HG03060 (cell line): ENCODE data around the gene PRC1.
A peak's percentile ranks its signal among the peaks of the same experiment; 100 is the strongest.
"Not testable (repeated sequence)": the region's sequence is repeated elsewhere in the genome, so short reads cannot be mapped to it uniquely, and the experiment has no call there.

Source experiments
- ATAC-seq: cut with Tn5 transposase; IDR thresholded peaks from one replicate; pipeline ENCODE4 v1.9.1; 2021; ENCODE audit warnings: low read depth, moderate number of reproducible peaks; ENCODE audit not compliant: unreplicated experiment

Gene PRC1

DNA sequence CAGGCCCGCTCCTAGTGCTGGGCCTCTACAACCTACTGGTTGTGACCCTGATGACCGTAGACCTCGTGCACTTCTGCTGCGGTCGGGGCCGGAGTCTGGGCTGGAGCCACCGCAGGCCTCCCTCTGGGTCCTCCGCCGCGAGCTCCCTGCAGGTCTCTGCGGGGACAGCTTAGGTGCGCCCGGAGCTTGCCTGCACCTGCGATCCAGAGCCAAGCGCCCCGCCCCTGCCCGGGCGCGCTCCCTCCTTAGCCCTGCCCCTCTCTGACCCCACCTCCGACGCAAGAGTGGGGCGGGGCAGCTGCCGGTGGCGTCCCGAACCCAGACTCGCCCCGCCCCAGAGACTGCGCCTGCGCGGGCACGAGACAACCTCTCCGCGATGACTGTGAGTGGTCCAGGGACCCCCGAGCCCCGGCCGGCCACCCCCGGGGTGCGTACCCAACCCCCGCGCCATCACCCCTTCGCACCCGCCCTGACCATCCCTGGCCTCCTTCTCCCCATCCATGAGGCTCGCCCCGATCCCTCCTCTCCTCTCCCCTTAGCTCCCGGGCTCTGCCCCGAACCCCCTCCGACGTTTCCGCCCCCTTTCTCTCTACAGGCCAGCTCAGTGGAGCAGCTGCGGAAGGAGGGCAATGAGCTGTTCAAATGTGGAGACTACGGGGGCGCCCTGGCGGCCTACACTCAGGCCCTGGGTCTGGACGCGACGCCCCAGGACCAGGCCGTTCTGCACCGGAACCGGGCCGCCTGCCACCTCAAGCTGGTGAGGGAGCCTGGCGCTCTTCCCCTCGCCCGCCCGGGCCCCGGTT, 59.2 kb downstream of the PRC1 start, which contains the start of gene UNC45A:
Gene UNC45A (plus strand): TSS at position 337 of the 803 bp plus-strand sequence. CDS start 40 bp downstream, at position 377.
- peak; percentile 34 for ATAC-seq

DNA sequence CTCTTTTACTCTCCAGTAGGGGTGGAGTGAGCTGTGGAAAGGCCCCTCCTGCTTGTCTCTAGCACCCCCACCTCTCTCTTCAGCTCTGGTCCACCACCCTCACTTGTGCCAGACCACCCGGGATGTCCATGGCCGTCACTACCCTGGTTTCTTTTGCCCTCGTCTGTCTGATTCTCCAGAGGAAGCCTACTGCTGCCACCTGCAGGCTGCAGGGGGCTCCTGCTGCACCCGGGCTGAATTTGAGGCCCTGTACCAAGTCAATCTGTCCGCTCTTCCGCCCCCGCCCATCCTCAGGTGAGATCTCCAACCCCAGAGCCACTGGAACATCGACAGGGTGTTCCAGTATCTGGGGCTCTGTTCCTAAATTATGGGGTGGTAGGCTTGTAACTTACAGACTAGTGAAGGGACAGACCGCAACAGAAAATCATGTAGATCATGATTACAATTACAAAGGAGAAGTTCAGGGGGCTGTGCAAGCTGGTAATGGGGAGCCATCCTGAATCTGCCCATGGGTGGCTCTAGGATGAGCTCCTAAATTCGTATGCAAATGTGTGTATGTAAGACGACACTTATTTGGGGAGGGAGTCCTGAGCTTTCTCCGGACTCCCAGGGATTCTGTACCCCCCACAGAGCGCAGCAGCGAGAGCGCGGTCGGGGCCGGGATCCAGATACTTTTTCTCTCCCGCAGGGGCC, 59.9 kb downstream of the PRC1 start:
- no peak for ATAC-seq

DNA sequence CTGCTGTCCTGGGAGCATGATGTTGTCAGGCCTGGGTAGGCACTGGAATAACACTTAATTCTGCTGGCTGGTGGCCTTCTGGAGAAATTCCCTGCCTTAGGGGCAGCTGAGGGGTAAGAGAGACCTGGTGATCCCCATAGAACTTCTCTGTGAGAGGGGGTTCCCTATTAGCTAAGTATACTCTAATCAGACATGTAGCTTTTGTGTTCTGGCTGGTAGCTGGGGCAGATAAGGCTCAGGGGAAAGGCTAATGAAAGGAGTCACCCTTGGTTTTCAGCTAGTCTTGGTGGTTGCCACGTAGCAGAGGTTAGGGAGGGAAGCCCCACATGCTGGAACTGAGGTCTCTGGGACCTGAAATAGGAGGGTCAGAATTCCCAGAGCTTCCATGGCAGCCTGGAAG, 61.0 kb downstream of the PRC1 start:
- ATAC-seq, result no peak

DNA sequence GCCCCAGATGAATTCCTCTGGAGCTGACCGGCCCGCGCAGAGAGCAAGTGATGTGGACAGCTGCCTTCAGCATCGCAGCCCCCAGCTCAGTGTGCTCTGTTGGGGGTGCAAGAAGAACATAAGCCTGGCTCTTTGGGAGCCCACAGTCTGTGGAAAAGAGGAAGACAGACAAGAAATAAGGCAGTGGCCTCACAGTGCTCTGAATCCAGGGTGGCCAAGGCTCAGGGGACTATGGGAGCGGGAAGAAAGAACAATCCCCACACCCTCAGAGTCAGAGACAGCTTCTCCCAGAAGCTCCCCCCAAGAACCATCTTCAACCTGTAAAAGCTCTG, 61.7 kb downstream of the PRC1 start:
- ATAC-seq, result no peak

DNA sequence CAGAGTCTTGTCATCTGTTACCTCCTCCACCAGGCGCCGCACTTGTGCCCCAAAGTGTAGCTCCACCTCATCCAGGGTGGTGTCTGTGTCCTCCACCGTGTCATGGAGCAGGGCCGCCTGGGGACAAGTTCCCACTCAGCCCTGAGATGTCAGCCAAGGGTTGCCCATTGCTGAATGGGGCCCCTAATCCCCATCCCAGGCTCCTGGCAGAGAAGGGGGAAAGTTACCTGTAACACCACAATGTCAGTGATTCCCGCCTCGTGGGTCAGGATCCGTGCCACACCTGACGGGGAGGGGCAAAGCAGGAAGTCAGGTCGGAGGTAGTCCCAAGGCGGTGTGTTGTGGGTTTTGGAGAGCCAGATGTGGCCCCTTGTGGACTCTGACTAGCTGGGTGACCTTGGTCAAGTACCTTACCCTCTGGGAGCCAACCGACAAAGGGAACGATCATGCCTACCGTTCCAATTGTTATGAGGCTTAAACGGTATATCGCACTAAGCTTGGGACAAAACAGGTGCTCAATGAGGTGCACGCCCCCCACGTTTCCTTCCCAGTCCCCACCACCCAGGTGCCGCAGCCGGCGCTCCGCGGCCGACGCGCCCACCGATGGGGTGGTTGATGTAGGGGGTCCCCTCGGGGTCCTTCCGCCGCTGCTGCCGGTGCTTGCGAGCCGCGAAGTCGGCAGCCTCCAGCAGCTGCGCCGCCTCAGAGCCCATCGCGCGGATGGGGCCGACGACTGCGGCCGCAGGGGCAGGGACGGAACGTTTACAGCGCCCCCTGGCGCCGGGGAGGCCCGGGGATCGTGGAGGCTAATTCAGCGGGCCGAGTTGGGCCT, 62.3 kb downstream of the PRC1 start, which contains the start of gene HDDC3:
Gene HDDC3 (minus strand): TSS at position 722 of the 832 bp plus-strand sequence. CDS start 9 bp downstream, at position 713.
- ATAC-seq, result peak; percentile 30

DNA sequence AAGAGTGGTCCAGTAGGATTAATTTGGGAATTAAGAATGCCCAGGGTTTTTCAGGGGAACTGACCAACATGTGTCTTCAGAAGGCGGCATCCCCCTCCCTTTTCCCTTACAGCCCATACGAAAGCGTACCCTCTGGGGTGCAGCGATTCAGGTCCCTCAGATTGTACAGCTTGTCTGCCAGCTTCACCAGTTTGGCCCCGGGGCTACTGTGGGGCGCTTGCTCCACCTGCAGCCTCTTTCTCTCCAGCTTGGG, 62.8 kb downstream of the PRC1 start:
- ATAC-seq, result no peak

DNA sequence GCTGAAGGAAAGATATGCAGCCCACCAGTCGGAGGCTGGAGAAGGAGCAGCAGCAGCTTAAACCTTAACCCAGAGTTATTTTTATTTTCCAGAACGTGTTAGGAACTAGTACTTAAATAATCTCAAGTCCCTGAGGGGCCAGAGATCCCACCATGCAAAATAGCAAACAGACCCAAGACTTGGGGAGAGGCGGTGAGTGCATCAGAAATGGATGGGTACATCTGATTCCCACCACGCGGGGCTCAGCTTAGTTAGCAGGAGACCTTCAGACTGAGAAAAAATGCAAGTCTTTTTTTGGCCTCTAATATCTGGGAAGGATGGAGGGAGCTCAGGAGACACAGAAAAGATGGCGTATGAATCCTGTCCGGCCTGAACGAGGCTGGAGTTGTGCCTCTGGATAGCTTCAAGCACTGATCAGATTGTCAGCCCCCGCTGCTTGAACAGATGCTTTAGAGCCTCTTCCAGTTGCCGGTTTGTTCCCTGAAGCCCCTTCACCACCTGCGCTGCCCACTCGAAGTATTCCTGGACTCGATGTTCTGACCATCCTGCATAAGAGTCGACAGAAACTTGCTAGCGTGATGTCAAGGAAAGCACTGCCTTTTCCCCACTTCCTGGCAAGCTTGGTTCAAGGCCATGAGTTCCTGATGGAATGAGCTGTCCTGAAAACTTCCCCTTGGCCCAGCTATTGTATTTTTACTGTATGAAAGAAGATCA, 63.3 kb downstream of the PRC1 start:
- no peak for ATAC-seq

DNA sequence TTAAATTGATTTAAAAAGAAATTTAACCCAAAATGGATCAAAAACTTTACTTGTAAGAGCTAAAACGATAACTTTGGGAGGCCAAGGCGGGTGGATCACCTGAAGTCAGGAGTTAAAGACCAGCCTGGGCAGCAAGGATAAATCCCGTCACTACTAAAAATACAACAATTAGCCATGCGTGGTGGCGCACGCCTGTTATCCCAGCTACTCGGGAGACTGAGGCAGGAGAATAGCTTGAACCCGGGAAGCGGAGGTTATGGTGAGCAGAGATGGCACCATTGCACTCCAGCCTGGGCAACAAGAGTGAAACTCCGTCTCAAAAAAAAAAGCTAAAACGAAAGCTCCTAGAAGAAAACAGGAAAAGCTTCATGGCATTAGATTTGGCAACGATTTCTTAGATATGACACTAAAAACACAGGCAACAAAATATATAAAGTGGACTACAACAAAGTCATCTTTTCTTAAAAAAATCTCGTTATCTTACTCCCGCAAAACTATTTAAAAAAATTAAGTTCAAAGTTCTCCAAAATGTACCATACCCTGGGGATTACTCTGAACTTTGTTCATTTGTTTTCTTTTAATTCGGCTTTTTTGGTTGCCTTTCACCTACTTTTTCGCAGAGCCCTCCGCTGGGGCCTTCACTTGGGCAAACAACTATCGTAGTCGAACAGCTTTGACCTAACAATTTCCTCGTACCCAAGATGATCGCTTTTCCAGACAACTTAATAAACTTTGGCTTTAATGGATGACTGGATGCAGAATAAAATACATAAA, 64.9 kb downstream of the PRC1 start:
- ATAC-seq, result no peak

DNA sequence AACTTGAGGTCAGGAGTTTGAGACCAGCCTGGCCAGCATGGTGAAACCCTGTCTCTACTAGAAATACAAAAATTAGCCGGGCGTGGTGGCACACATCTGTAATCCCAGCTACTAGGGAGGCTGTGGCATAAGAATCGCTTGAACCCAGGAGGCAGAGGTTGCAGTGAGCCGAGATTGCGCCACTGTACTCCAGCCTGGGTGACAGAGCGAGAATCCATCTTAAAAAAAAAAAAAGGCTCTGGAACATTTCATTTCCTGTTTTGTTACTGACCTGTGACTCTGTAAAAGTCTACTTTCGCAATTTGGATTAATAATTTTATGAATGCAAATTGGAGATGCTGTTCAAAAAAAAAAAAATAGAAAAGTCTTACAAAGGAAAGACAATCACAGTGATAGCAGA, 66.2 kb downstream of the PRC1 start:
- not testable (repeated sequence) for ATAC-seq

DNA sequence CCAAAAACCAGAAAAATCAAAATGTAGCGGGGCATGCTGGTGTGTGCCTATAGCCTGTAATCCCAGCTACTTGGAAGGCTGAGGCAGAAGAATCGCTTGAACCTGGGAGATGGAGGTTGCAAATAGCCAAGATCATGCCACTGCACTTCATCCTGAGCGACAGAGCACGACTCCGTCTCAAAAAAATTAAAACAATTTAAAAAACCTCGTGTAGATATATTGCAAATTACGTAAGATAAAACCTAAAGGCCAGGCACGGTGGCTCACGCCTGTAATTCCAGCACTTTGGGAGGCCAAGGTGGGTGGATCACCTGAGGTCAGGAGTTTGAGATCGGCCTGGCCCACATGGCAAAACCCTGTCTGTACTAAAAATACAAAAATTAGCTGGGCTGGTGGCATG, 67.6 kb downstream of the PRC1 start:
- ATAC-seq, result not testable (repeated sequence)

DNA sequence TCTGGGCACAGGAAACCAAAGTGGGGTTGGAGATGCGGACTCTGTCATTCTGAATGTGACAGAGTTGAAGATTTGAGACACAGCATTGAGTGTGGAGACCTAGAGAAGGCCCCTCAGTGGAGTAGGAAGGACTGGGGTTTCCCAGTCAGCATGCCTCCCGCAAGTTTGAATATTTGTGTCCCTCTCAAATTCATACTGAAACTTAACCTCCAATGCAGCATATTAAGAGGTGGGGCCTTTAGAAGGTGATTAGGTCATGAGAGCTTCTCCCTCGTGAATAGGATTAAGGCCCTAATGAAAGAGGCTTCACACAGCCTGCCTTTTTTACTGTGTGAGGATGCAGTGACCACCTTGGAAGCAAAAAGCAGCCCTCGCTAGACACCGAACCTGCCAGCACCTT, 70.0 kb downstream of the PRC1 start:
- no peak for ATAC-seq

DNA sequence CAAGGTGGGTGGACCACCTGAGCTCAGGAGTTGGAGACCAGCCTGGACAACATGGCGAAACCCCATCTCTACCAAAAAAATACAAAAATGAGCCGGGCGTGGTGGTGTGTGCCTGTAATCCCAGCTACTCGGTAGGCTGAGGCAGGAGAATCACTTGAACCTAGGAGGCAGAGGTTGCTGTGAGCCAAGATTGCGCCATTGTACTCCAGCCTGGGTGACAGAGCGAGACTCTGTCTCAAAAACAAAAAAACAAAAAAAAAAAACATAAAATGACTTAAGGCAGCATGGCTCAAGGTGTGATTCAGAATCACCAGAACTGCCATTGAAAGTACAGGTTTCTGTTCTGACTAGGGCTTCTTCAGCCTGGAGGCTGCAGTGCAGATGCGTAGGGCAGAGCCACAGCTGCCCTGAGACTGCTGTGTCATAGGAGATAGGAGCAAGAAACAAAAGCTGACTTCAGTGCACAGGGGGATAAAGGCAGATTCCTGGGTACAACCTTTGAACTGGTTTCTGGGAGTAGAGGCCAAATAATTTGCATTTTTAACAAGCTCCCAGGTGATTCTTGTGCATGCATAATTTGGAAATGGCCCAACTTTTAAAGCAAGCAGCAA, 71.5 kb downstream of the PRC1 start:
- peak; percentile 76 for ATAC-seq

DNA sequence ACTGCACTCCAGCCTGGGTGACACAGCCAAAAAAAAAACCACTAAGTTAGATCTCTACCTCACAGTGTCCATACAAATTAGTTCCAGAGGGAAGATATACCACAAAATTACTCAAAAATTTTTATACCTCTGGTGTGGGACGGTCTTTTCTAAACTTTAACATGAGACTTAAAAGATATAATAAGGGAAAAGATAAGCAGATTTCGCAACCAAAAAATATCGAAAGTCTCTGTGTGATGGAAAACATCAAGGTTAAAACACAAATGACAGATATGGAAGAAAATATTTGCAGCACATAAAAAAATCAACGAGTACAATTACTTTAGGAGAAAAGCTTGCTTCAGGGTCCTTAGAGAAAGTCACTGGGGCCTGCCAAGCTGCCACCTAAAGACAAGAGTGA, 72.4 kb downstream of the PRC1 start:
- no peak for ATAC-seq

DNA sequence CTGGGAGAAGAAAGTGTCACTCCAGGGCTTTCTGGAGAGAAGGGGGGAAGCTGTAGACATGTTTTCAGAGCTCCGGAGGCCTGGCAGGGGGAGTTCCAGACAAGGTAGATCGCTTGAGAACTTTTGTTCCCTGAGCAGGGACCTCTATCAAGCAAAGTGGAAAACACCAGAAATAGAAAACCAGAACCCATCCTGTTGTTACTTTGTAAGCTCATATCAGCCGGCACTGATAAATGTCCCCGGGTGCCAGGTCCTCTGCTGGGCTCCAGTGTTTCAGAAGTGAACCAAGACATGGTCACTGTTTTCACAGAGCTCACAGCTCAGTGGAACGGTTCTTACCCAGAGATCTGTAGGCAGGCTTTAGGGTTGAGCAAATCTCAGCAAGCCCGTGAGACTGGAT, 75.5 kb downstream of the PRC1 start:
- no peak for ATAC-seq

DNA sequence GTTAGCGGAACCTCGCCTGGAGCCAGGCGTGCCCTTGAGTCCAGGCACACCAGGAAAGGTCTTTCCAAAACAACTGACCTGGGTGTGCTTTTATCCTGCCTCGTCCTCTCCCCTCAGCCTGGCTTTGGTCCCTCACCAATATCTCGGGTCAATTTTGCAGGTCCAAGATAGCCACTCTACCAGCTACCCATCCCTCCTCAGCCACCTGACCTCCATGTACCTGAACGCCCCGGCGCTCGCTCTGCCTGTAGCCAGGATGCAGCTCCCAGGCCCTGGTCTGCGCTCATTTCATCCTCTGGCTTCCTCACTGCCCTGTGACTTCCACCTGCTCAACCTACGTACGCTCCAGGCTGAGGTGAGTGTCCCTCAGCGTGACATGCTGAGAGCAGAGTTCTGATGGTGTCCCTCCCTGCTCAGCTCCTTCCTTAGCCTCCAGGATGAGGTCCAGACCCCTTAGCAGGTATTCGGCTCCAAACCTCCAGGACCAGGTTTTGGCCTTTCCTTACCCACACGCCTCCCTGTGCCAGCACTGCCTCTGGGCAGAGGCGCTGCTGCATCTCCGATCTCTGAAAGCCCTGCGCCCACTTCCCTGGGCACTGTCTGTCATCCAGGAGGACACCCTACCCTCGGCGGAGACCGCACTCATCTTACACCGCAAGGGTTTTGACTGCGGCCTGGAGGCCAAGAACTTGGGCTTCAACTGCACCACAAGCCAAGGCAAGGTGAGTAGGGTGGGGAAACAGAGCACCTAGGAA, 76.1 kb downstream of the PRC1 start:
- no peak for ATAC-seq

DNA sequence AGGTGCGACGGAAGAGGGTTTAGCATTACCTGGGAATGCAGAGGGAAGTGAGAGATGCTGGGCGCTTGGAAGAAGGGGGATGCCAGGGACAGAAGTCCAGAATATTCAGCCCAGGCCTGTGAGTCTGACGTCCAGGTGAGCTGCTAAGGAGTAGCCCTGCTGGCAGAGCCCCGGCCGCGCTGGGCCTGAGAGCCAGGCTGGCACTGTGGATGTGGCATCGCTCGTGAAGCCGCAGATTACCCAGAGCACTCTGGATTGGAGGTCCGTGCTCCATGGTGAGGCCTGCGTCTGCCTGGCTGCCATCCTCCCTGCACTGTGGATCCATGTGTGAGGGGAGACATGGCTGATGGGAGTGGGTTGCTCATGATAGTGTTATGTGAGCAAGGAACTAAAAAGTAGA, 76.8 kb downstream of the PRC1 start:
- no peak for ATAC-seq

DNA sequence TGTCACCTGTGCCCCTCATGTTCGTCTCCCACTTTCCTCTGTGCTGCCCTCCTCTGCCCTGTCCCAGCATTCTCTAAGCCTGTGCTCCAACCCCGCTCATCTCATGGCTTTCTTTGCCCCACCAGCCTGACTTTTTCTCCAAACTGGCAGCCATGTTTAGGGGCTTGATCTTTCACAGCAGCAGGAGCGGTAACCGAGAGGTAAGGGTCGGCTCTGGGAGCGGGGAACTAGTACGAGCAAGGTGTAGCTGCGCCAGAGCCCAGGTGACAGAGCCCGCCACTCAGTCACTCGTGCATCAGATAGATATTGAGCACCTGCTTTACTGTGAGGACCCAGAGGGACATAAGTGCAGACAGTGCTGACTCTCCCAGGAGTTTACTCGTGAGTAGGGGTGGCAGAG, 77.9 kb downstream of the PRC1 start:
- ATAC-seq, result no peak
